Choroid plexus epithelial cell (primary cell): Measurements from ENCODE around the gene TMEM141.

Experiments used
- DNase-seq: peaks from one replicate; pipeline ENCODE4 v3.0.0-alpha.2; 2010; ENCODE audit warnings: low read depth
- H3K4me3 ChIP-seq: 2 replicates; pipeline ENCODE4 v1.5.1; 2011; ENCODE audit warnings: low read depth, mild to moderate bottlenecking, control low read depth, low read length, moderate library complexity
- TF ChIP-seq, protein P1 (sequence below): conservative IDR thresholded peaks from 2 replicates; pipeline ENCODE4 v1.5.1; 2011; ENCODE audit warnings: low read depth, mild to moderate bottlenecking, control low read depth, inconsistent platforms, low read length, moderate library complexity

Gene TMEM141

DNA sequence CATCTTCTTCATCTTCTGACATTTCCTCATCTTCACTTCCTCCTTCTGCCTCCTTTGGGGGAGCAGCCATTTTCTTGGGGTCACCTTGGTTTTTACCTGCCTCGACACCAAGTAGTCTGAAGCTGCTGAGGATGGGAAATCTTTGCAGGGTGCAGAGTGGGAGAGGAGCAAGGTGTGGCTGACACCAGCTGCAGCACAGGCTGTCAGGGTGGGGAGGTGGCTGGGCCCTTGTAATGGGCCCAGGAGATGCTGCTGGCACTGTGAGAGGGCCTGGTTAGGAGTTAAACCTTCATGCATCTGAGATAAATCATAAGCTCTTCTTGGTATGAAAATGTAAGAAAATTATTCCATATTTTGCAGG lies 24.3 kb downstream of the TMEM141 start:
- no peak for DNase-seq
- TF ChIP-seq, protein P1, sequence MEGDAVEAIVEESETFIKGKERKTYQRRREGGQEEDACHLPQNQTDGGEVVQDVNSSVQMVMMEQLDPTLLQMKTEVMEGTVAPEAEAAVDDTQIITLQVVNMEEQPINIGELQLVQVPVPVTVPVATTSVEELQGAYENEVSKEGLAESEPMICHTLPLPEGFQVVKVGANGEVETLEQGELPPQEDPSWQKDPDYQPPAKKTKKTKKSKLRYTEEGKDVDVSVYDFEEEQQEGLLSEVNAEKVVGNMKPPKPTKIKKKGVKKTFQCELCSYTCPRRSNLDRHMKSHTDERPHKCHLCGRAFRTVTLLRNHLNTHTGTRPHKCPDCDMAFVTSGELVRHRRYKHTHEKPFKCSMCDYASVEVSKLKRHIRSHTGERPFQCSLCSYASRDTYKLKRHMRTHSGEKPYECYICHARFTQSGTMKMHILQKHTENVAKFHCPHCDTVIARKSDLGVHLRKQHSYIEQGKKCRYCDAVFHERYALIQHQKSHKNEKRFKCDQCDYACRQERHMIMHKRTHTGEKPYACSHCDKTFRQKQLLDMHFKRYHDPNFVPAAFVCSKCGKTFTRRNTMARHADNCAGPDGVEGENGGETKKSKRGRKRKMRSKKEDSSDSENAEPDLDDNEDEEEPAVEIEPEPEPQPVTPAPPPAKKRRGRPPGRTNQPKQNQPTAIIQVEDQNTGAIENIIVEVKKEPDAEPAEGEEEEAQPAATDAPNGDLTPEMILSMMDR, result no peak
- no peak overlapping the region for H3K4me3 ChIP-seq

DNA sequence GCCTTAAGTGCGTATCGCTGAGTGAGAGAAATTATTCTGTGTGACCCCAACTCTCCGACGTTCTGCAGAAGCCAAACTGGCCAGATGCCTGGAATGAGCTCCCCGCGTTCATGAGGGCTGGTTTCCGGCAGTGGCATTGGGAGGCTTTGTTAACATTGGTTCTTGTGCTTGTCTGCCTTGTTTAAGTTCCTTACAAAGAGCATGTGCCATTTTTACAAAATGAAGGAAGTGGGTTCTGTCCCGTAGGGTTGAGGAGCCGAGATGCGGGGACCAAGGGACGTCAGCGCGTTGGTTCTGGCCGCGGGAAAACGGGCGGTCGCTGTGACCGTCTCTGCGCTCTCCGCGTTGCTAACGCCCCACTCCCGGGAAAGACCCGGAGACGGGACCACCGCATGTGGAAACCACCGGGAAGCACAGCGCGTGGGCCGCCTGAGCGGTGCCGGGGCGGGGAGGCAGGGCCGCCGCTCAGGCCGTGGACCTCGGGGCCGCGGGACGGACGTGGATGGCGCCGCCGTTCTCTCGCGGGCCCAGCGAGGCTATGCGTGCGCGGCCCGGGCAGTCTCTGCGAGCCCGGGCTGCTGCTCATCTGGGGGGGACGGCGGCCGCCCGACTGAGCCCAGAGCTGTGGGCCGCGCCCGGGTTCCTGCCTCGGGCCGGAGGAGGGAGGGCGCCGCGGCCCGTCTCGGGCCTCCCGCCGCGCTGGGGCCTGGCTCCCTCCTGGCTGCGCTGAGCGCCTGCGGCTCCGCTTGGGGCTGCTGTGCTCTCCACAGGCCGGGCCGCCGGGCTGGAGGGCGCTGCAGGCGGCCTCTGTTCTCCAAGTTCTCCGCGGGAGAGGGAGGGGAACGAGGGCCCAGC lies 30.1 kb downstream of the TMEM141 start:
- H3K4me3 ChIP-seq, result peak overlapping the region; percentile 46
- TF ChIP-seq, protein P1, result no peak
- DNase-seq, result peak; percentile 63

DNA sequence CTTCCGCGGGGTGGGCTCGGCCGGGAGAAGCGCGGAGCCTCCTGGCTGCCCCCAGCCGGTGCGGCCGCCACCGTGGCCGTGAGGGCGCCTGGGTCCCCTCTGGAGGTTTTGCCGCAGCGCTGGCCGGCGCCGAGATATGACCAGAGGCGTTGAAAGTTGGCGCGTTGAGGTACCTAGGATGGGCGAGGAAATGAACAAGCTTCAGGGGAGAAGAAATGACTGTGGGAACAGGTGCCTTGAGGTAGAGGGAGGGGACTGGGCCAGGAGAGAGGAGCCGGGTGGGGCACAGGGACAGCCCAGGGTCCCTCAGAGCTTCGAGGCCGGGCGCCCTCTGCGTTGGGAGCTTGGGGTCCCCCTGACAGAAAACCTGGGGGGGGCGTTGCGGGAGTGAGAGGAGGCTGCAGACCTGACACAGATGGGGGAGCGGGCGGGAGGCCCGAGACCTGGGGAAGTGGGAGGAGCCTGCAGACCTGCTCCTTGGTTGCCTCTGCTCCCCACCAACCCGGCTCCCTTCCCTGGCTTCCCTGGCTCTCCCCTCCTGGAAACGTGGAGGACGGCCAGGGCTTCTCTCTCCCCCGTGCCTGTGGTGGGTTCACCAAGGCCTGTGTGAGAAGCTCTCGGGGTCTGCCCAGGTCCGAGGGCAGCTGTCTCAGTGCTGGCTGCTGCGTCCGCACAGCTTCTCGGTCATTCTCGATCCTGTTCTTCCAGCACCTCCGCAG lies 30.8 kb downstream of the TMEM141 start:
- no peak for DNase-seq
- TF ChIP-seq, protein P1, result no peak
- peak overlapping the region; percentile 46 for H3K4me3 ChIP-seq

DNA sequence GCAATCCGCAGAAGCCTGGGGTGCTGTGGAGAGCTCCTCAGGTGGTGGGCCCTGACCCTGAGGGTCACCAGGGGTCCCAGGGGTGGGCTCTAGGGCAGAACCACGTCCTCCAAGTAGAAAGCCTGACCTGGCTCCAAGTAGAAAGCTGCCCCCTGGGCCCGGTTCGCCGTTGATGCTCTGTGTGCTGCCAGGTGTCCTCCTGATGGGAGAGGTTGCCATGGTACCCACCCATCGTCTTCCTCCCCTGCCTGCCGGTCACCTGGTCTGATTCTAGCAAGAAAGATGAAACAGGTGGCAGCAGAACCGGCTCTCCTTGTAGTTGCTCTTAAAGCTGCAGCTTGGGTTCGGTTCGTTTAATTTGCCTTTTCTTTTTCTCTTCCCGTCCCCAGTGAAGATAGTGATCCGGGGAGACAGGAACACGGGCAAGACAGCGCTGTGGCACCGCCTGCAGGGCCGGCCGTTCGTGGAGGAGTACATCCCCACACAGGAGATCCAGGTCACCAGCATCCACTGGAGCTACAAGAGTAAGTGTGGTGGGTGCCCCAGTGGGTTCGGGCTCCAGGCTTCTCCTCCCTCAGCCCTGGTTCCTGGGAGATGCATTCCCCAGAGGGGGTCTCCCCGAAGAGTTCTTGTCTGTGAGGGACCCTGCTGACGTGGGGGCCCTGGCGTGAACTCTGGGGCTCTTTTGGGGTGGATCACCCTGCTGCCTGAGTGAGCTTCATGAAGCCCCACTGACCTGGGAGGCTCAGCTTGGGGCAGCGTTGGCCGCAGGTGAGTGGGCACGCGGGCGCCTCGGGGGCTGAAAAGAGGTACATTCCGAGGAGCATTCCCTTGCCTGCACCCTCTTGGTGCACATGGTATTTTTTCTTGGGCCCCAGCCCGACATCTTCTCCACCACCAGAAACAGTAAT lies 32.2 kb downstream of the TMEM141 start:
- DNase-seq, result no peak
- TF ChIP-seq, protein P1, result no peak
- H3K4me3 ChIP-seq, result no peak overlapping the region

DNA sequence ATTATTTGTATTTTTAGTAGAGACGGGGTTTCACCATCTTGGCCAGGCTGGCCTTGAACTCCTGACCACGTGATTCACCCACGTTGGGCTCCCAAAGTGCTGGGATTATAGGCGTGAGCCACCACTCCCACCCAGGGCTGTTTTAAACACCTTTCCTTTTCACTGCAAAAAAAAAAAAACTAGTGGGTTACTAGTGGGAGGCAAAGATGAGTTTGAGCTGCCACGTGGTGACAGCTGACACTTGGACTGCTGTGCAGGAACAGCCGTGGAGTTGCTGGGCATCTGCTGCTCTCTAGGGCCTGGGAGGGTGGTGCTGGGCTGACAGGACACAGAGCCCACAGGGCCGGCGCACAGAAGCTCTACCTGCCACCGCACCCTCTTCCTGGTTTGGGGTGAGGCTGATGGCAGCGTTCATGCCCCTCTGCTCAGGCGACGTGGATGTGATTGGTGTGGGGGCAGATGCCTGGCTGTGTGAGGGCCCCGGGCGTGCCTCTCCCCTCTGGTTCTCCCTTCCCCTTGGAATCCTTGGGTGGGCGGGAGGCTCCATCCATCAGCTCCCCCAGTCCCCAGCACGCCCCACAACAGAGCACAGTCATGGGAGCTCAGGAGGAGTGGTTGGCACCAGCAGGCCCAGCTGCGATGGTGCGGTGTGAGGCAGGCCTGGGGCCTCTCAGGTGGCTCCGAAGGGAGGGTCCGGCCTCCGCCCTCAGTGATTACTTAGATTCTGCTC lies 33.5 kb downstream of the TMEM141 start:
- DNase-seq, result no peak
- TF ChIP-seq, protein P1, result no peak
- H3K4me3 ChIP-seq, result no peak overlapping the region
